Measurements from ENCODE around the gene LILRA1.

DNA sequence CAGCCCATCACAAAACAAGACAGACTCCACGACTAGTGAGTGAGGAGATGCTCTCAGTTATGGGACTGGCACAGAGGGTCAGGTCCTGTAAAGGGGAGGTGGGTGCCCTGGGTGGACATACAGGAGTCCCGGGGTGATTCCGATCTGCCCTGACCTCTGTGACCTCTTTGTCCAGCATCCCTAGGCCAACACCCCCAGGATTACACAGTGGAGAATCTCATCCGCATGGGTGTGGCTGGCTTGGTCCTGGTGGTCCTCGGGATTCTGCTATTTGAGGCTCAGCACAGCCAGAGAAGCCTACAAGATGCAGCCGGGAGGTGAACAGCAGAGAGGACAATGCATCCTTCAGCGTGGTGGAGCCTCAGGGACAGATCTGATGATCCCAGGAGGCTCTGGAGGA is 6.4 kb upstream of the LILRA1 start:
- TF ChIP-seq, protein P1, sequence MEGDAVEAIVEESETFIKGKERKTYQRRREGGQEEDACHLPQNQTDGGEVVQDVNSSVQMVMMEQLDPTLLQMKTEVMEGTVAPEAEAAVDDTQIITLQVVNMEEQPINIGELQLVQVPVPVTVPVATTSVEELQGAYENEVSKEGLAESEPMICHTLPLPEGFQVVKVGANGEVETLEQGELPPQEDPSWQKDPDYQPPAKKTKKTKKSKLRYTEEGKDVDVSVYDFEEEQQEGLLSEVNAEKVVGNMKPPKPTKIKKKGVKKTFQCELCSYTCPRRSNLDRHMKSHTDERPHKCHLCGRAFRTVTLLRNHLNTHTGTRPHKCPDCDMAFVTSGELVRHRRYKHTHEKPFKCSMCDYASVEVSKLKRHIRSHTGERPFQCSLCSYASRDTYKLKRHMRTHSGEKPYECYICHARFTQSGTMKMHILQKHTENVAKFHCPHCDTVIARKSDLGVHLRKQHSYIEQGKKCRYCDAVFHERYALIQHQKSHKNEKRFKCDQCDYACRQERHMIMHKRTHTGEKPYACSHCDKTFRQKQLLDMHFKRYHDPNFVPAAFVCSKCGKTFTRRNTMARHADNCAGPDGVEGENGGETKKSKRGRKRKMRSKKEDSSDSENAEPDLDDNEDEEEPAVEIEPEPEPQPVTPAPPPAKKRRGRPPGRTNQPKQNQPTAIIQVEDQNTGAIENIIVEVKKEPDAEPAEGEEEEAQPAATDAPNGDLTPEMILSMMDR (IDR thresholded peaks at IDR 0.05), result no peak
- TF ChIP-seq TCF7L2 (IDR thresholded peaks at IDR 0.05; ENCODE audit: low read depth, low read length) (no peak), POLR2AphosphoS5 (IDR thresholded peaks at IDR 0.05; ENCODE audit: low read depth, low read length) (no peak)
